HL-60 (cell line): ENCODE data around the gene UBE2V1.

Experiments used
- DNase-seq, 2 experiments: peaks; one replicate each; pipeline ENCODE4 v3.0.0-alpha.2; 2010 to 2020; ENCODE audit warnings: low read depth in 1 of 2, low spot score in 1 of 2
- H3K27ac ChIP-seq: fragments of 250-450 bp; sonication (Bioruptor Pico); replicated peaks from 2 replicates; pipeline ENCODE4 v1.5.1; 2020; ENCODE audit warnings: mild to moderate bottlenecking, moderate library complexity
- H3K27me3 ChIP-seq: fragments of 250-450 bp; sonication (Bioruptor Pico); 2 replicates; pipeline ENCODE4 v1.5.1; 2021; ENCODE audit warnings: mild to moderate bottlenecking, moderate library complexity; ENCODE audit not compliant: insufficient read depth, poor library complexity, severe bottlenecking
- H3K4me3 ChIP-seq: replicated peaks from 2 replicates; pipeline ENCODE4 v1.5.1; 2011; ENCODE audit warnings: mild to moderate bottlenecking, control low read depth, low read length; ENCODE audit not compliant: insufficient read depth
- GABPA ChIP-seq: IDR thresholded peaks from 2 replicates; pipeline ENCODE4 v1.6.1; 2012; ENCODE audit warnings: low read depth
- POLR2AphosphoS5 ChIP-seq: IDR thresholded peaks from 2 replicates; pipeline ENCODE4 v1.6.1; 2012; ENCODE audit warnings: low read depth
- SPI1 ChIP-seq: IDR thresholded peaks from 2 replicates; pipeline ENCODE4 v1.6.1; 2012; ENCODE audit warnings: low read depth, mild to moderate bottlenecking, borderline replicate concordance
- TF ChIP-seq, protein P1 (sequence below): IDR thresholded peaks from 2 replicates; pipeline ENCODE4 v1.6.1; 2012; ENCODE audit warnings: low read depth; ENCODE audit not compliant: insufficient replicate concordance
- TF ChIP-seq, protein P2 (sequence below): IDR thresholded peaks from one replicate; pipeline ENCODE4 v1.5.1; 2011; ENCODE audit warnings: low read length, control low read depth, inconsistent platforms; ENCODE audit not compliant: insufficient read depth

UBE2V1 gene

DNA sequence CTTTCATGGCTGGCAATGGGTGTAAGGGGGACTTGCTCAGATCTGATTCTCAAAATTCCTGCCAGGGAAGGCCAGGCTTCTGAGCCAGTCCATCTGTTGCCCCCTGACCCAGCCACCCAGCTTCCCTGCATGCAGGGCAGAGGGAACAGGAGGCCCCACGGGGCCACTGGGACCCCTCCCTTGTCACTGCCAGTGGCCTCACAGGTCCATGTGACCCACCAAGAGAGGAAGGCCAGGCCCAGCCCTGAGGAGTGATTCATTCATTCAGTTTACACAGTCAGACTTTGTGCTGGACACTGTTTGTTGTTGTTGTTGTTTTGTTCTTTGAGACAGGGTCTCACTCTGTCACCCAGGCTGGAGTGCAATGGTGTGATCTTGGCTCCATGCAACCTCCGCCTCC lies 39.5 kb downstream of the UBE2V1 start:
- DNase-seq, result no peak
- TF ChIP-seq, protein P1, sequence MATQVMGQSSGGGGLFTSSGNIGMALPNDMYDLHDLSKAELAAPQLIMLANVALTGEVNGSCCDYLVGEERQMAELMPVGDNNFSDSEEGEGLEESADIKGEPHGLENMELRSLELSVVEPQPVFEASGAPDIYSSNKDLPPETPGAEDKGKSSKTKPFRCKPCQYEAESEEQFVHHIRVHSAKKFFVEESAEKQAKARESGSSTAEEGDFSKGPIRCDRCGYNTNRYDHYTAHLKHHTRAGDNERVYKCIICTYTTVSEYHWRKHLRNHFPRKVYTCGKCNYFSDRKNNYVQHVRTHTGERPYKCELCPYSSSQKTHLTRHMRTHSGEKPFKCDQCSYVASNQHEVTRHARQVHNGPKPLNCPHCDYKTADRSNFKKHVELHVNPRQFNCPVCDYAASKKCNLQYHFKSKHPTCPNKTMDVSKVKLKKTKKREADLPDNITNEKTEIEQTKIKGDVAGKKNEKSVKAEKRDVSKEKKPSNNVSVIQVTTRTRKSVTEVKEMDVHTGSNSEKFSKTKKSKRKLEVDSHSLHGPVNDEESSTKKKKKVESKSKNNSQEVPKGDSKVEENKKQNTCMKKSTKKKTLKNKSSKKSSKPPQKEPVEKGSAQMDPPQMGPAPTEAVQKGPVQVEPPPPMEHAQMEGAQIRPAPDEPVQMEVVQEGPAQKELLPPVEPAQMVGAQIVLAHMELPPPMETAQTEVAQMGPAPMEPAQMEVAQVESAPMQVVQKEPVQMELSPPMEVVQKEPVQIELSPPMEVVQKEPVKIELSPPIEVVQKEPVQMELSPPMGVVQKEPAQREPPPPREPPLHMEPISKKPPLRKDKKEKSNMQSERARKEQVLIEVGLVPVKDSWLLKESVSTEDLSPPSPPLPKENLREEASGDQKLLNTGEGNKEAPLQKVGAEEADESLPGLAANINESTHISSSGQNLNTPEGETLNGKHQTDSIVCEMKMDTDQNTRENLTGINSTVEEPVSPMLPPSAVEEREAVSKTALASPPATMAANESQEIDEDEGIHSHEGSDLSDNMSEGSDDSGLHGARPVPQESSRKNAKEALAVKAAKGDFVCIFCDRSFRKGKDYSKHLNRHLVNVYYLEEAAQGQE, result no peak
- TF ChIP-seq POLR2AphosphoS5 (no peak), GABPA (no peak), SPI1 (no peak)
- TF ChIP-seq, protein P2, sequence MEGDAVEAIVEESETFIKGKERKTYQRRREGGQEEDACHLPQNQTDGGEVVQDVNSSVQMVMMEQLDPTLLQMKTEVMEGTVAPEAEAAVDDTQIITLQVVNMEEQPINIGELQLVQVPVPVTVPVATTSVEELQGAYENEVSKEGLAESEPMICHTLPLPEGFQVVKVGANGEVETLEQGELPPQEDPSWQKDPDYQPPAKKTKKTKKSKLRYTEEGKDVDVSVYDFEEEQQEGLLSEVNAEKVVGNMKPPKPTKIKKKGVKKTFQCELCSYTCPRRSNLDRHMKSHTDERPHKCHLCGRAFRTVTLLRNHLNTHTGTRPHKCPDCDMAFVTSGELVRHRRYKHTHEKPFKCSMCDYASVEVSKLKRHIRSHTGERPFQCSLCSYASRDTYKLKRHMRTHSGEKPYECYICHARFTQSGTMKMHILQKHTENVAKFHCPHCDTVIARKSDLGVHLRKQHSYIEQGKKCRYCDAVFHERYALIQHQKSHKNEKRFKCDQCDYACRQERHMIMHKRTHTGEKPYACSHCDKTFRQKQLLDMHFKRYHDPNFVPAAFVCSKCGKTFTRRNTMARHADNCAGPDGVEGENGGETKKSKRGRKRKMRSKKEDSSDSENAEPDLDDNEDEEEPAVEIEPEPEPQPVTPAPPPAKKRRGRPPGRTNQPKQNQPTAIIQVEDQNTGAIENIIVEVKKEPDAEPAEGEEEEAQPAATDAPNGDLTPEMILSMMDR, result no peak
- Histone ChIP-seq H3K27me3 (no peaks in the 10 kb centered on the region), H3K27ac (no peak overlapping the region), H3K4me3 (no peak overlapping the region)

DNA sequence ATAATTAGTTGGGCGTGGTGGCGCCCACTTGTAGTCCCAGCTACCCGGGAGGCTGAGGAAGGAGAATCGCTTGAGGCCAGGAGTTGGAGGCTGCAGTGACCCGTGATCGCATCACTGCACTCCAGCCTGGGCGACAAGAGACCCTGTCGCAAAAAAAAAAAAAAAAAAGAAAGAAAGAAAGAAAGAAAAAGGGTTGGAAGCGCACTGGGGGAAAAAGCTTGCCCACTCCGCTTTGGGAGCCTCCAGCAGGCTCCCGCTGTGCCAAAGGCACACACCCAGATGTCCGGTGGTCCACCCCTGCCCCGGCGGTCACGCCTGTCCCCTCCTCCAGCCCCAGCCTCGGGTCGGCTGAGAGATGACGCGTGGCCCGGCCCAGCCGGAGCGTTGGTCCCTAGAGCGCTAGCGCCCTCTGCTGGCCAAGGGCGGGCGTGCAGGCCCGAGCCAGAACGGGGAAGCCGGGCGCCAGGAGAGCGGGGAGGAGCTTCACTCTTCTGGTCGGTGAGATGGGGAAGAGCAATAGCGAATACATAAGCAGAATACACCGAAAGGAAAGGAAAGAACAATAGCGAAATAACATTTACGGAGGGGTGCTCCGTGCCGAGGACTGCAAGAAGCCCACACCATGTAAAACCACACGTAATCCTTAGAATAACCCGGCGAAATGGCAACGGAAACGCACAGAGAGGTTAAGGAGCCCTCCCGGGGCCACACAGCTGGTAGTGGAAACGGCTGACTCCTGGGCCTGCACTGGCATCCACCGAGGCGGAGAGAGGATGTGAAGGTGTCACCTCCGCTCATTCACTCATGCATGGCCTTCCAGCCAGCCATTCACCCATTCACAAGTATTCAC lies 41.7 kb downstream of the UBE2V1 start:
- Histone ChIP-seq H3K27ac (no peak overlapping the region), H3K27me3 (no peaks in the 10 kb centered on the region), H3K4me3 (peak overlapping the region; percentile 28)
- TF ChIP-seq GABPA (no peak), SPI1 (peak; percentile 29; the same call in 1 of the 2 replicates)
- TF ChIP-seq, protein P2, result peak; percentile 97
- peak; percentile 69 to 83 for DNase-seq

DNA sequence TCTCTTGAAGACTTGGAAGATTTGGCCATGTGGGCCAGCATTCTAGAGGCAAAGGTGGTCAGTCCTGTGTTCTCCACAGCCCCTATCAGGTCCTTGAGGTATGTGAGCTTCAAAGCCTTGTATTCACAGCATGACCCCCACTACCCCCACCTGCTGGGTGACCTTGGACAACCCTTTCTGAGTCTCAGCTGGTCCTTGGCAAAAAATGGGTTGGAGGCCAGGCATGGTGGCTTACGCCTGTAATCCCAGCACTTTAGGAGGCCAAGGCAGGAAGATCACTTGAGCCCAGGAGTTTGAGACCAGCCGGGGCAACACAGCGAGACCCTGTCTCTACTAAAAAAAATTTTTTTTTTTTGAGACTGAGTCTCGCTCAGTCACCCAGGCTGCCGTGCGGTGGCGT lies 42.6 kb downstream of the UBE2V1 start:
- TF ChIP-seq GABPA (no peak), POLR2AphosphoS5 (no peak), SPI1 (no peak)
- TF ChIP-seq, protein P2, result no peak
- TF ChIP-seq, protein P1, result no peak
- Histone ChIP-seq H3K27ac (no peak overlapping the region), H3K27me3 (no peaks in the 10 kb centered on the region), H3K4me3 (no peak overlapping the region)
- no peak for DNase-seq
